NCI-H1930 (cell line): ENCODE results near the gene CALML3.

Experiments
- DNase-seq, 2 experiments: peaks; one replicate each; lab custom pipeline; 2025; lab: John Stamatoyannopoulos, UW

The CALML3 gene

DNA sequence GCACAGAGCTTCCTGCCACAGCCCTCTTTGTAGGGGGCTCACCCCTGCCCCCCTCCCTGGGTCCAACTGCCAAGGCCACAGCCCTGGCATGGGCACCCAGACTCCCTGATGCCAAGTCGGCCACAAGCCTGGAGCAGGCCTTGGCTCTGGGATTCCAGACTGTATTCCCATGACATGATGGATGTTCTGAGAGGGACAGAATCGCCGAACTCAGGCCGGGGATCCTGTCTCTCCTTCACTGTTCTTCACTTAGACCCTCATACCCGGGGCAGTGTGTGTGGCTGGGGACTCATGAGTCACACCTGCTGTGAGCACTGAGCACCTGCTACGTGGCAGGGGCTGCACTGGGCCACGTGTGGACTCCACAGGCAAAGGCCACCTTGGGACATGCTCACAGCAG, 33.3 kb upstream of the CALML3 start:
- DNase-seq = no peak

GRCh38 chr10:5492322-5492855, 32.4 kb upstream of the CALML3 start:
- no peak for DNase-seq

DNA sequence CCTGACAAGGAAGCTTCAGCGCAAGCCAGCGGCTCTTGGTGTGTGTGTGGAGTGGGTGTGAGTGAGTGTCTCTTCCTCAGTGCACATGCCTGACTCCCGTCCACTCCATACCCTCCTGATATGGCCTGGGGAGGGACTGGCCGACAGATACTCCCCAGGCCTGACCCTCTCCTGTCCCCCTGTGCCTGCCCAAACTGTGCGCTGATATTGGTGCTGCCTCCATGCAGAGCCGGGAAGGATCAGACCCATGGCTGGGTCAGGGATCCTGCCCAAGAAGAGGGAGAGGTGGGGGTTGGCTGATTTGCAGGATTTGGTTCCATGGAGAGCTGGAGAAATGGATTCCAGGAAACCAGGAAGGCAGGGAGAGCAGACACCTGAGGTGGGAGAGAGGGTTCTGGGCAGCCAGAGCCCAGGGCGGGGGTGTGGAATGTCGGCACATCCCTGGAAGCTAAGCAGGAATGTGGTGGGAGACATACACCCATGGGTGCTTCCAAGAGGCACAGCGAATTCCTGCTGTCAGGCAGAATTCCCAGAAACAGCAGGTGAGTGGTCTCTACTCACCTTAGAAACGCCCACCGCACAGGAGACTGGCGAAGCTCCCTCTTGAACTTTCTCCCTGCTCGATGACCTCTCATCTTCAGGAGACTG, 31.7 kb upstream of the CALML3 start:
- DNase-seq = no peak

DNA sequence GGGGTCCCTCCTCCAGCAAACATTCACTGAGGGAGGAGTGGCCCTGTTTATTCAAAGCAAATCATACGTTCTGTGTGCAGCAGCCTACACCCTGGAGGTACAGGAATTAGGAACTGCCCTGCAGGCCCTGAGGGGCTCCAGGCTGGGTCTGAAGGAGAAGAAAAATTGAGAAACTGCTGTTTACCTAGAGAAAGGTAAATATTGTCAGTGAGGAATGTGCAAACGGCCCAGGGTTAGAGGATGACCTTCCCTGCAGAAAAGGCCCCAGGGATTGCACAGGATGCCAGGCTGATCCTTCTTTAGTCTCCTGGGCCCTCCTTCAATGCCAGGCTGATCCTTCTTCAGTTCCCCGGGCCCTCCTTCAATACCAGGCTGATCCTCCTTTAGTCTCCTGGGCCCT, 31.1 kb upstream of the CALML3 start:
- DNase-seq = no peak

GRCh38 chr10:5494611-5495010, 30.1 kb upstream of the CALML3 start:
- DNase-seq = no peak

- no peak for DNase-seq
Measured at GRCh38 chr10:5496261-5497250, 28.2 kb upstream of the CALML3 start.

- DNase-seq = no peak
Measured at GRCh38 chr10:5497289-5497688, 27.5 kb upstream of the CALML3 start.

DNA sequence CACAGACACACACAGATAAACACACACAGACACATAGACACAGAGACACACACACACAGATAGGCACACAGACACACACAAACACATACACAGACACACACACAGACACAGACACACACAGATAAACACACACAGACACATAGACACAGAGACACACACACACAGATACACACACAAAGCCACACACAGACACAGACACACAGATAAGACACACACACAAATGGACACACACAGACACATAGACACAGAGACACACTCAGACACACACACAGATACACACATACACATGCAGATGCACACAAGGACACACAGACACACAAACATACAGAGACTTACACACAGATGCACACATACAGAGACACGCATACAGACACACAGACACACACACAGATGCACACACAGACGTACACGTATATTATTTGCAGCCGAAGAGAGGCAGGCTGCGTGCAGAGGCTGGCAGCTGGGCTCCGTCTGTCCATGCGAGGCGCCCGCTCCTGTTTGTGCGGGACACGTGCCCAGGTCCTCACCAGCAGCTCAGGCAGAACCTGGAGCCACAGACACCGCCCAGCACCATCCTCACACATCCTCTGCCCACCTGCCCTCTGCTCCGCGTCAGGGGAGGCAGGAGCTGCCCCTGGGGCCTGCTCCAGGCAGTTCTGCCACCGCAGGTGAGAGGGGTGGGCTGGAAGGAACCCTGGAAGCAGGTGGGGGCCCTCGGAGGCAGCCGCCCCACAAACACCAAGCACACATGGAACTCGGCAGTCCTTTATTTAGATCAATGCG, 26.6 kb upstream of the CALML3 start:
- no peak for DNase-seq

DNA sequence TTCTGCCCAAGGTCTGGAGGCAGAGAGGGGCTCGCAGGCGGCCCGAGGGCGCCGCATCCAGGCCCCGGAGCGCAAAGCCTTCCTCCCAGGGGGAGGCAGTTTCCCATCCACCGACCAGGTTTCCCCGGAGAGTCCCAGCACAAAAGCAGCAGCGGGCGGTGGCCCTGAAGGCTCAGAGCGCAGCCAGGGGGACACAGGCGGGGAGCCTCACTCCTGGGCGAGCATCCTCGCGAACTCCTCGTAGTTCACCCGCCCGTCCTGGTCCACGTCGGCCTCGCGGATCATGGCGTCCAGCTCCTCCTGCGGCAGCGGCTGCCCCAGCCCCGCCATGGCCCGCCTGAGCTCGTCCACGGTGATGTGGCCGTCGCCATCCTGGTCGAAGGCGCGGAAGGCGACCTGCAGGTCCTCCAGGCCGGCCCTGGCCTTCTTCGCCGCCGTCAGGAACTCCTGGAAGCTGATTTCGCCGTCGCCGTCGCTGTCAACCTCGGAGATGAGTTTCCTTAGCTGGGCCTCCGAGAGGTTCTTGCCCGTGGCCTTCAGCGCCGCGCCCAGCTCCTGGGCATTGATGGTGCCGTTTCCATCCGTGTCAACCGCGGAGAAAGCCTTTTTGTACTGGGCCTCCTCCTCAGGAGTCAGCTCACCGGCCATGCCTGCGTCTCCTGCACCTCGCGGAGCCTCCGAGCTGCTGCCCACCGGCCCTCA, 25.8 kb upstream of the CALML3 start:
- no peak for DNase-seq

GRCh38 chr10:5499493-5500140, 25.1 kb upstream of the CALML3 start, which contains the start of gene CALML5:
Gene CALML5, minus strand, starts transcription at chr10:5499570. Its CDS starts 132 bp downstream, at chr10:5499438.
- DNase-seq = no peak

GRCh38 chr10:5500162-5500670, 24.5 kb upstream of the CALML3 start:
- no peak for DNase-seq

- DNase-seq = no peak
Measured at GRCh38 chr10:5500910-5501309, 23.9 kb upstream of the CALML3 start.

DNA sequence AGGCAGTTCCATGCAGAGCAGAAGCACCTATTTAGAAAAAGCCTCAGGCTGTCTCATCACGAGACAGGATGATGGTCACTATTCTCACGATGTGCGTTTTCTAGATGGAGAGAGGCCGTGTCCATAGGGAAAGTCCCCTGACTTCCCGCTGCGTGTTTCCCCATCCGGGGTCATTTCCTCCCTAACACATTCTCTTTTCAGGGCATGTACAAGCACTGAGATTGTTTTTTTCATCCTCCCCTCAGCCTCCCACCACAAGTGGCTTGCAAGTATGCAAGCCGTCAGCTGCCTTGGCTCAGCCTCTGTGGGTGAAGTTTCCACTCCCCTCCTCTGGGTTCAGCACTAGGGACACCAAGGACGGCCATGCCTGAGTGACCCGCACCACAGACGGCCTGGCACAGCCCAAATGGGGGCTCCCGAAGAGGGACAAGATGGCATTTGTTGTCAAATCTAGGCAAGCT, 22.7 kb upstream of the CALML3 start:
- no peak for DNase-seq

DNA sequence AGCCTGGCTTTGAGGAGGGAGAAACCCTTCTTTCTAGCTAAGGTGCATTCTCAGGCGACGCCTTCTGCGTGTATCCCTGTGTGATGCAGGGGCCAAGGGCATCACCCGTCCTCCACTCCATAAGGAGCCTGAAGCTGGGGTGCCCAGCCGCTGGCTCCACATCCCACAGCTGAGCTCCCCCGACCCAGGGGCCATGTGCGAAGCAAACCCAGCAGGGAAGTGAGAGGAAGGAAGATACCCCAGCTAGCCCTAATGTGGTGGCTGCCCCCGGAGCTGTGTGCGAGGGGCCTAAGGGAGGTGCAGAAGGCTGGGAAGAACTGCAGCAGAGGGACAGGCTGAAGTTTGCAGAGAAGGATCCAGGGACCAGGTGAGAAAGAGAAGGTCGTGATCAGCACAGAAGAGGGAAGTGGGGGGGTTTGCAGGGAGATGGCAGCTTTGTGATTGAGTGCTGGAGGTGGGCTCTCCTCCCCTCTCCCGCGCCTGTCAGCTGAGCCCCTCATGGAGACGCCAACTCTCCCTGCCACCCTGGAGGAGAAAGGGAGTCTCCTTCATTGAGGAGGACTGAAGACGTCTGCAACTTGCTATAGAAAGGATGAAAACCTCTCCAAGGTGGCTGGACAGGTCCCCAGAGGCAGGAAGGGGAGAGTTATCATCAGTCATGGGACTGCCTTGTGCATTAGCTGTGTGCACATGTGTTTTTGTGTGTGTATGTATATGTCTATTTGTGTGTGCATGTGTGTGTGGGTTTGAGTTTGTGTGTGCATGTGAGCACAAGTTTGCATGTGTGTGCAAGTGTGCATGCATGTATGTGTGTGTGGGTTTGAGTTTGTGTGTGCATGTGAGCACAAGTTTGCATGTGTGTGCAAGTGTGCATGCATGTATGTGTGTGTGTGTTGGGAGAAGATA, 21.9 kb upstream of the CALML3 start:
- no peak for DNase-seq

DNA sequence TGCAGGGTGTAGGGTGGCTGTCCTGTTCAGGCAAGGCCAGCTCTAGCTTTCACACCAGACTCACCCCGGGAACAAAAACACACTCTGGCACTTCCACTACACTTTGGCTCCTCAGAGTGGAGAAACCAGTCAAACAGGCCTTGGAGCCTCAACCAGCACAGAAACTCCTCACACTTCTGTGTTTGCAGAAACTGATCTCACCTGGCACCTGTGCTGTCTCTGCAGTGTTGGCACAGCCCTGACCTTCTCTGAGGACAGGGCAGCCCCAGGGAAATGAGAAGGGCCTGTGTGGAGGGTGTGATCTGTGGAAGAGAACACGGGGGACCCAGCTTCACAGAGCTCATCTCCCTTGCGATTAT, 21.3 kb upstream of the CALML3 start:
- DNase-seq = no peak

DNA sequence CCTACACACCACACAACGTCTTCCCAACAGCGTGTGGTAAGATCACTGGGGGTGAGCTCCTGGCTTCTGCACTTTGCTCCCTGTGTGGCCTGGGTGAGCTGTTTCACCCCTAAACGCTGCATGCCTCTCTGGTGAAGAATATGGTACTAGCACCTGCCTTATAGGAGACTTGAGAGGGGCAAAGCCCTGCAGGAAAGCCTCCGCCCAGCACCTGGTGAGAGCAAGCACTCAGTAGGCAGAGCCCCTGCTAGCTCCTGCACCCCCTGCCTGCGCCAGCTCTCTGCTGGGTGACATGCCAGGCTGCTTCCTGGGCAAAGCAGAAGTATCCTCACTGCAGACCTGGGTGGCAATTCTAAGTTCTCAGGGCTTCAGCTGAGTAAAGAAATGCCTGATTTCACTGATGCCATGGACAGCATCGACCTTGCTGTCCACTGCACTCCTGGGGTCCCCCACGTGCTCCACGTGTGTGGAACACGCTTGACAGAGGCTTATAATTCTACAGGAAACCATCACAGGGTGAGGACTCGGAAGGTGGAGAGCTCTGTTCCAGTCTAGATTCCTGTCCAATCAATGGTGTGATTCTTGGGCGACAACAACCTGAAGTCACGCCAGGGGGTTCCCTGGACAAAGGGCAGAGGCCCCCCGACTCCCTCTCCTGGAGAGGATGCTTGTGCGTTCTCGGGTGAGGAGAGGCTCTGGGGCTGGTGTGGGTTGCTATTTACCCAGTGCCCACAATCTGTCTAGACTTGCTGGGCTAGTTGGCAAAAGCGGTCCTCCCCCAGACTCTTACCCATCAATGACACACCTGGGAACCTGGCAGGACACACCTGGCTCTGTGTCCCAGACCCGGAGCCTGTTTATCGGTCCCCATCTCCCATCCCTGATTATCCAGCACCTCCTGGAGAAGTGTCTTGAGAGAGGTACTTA, 20.4 kb upstream of the CALML3 start:
- DNase-seq = no peak

DNA sequence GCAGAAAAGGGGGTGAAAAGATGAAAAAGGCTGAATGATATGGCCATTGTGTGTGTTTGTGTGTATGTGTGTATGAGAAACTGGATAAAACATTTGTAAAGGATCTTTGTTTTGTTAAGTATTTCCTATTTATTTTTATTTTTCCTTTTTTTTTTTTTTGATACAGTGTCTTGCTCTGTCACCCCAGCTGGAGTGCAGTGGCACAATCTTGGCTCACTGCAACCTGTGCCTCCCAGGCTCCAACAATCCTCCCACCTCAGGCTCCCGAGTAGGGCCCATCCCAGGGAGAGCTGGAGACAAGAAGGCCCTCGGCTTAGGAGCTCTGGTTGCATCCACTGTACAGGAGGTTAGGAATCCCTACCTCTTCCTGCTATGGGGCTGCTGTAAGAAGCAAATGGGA, 18.5 kb upstream of the CALML3 start:
- DNase-seq = no peak
